Activated CD4-positive, alpha-beta T cell treated with anti-CD3 and anti-CD28 coated beads, Interleukin-2, amount 50 U/mL, for 4 hours (primary cell): ENCODE data around the gene KRTAP6-1.

Experiments
- DNase-seq, 2 experiments: peaks; one replicate each; pipeline ENCODE4 v3.0.0-alpha.2; 2020

KRTAP6-1 gene

DNA sequence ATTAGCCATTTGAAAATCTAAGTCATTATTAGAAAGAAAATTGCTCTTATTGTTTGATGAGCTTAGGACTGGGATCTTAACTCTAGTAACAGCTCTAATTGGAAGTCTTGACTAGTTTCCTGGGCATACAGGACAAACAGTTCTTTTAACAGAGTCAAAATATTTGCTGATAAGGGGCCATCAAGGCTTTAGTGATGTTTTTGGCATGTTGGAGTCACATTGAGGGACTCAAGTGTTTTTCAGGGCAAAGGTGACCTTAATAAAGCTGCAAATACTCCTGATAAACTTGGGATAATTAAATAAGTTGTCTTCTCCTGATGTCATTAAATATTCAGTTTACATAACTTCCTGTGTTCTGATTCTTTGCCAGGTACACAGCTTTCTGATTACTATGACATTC is 46.1 kb downstream of the KRTAP6-1 start:
- DNase-seq, result no peak

DNA sequence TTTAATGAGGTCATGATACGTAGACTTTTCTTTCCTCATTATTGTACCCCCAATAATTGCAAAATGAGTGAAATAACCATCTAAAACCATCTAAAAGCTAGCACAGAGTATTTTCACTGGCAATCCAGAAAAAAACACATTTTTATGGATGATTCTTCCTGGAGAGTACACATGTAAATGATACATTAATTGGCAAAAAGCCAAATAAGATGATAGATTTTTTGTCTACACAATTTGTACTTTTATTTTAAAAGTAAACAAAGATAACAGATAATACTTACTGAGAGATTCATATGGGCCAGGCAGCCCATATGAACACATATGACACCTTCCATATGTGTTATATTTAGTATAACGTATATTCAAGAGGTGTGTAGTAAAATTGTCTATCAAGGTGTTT is 50.1 kb downstream of the KRTAP6-1 start:
- DNase-seq, result no peak
